ENCODE measurements around the gene SPEM3.

SPEM3 gene

DNA sequence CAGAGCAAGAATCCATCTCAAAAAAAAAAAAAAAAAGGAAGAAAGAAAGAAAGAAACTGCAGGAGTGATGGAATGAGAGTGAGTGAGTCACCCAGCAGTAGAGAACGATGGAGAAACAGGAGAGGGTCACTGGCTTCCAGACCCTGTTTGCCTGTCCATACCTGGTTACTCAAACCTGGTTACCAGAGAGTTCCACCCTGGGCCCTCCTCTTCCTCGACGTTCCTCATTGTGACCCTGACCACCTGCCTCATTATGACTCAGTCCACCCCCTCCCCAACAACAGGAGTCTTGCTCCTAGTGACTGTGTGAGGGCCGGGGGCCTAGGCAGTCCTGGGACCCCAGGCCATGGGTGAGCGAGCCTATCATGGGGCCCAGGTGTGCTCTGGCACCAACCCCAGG, at the start of gene SPEM3:
SPEM3 (plus strand) TSS at position 301 of the 400 bp plus-strand sequence; CDS start at position 347, 46 bp downstream.
- no peak for DNase-seq

DNA sequence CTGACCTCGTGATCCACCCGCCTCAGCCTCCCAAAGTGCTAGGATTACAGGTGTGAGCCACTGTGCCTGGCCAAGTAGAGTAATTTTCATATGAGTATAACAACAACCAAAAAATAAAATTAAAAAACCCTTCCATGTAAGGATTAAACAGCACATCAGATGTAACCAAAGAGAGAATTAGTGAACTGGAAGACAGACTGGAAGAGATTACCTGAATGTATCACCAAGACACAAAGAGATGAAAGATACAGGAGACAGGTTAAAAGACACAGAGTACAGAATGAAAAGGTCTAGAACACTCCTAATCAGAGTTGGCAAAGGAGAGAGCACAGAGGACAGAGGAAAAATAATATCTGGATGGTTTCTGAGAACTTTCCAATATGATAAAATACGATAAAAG, 49.5 kb upstream of the SPEM3 start:
- no peak for DNase-seq

DNA sequence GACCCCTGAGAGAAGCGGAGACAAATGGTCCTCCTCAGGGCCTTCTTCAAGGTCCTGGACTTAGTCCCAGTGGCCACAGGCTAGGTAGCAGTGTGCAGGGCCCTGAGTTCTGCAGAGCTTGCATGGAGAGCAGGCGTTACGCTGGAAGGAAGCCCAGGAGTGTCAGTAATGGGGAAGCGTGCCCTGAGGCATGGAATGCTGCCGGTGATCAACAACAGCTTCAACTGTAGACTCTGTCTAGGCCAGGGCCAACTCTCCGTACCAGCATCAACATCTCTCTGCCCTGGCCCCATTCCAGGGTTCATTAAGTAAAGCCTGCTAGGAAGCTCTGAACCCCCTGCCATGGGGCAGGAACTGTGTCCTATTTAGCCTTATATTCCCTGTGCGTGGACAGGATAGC, 48.3 kb upstream of the SPEM3 start:
- no peak for DNase-seq

DNA sequence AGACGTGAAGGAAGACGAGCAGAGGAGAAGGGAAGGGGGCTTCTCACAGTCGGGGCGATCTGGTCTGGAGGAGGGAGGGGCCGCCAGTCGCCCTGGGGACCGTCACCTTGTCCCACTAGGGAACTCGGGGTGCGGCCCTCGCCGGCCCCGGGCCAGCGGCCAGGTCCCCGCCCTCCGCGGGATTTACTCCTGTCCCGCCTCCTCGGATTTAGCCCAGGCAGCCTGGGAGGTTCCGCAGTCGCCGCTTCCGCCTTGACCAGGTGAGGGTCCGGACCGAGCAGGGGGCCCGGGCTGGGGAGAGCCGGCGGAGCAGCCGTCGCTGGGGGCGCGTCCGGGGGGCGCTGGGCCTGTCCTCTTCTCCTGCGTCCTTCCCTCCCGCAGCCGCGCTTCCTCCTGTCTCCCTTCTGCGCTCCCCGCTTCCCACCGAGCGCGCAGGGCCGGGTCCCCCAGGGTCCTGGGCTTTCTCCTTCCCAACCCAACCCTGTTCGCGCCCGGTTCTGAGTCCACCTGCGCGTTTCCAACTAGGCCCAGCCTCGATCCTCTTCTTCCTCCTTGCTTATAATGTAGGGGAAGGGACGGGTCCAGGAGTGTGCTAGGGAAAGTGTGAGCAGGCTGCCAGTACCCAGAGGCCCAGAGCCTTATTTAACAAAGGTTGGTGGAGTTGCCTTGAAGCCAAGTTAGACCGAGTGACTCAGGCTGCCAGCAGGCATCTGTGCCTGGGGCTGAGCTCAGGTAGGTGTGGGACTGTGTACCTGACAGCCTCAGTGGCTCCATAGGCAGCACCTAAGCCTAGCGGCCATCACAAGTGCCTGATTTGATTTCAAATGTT, 47.6 kb upstream of the SPEM3 start, which contains the start of gene TNK1:
TNK1 (plus strand) TSS at position 235 of the 829 bp plus-strand sequence. CDS start 1,838 bp downstream, outside the sequence.
- DNase-seq = no peak

DNA sequence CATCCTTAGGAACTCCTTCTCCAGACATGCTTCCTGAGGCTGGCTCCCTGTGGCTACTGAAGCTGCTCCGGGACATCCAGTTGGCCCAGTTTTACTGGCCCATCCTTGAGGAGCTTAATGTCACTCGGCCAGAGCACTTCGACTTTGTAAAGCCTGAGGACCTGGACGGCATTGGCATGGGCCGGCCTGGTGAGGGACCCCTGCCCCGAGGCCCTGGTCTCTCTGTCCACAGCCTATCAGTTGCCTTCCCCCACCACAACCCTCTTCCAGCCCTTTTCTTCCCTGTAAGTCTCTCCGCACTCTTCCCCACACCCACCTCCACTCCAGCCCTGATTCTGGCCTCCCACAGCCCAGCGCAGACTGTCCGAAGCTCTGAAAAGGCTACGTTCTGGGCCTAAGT, 45.8 kb upstream of the SPEM3 start:
- DNase-seq = no peak

DNA sequence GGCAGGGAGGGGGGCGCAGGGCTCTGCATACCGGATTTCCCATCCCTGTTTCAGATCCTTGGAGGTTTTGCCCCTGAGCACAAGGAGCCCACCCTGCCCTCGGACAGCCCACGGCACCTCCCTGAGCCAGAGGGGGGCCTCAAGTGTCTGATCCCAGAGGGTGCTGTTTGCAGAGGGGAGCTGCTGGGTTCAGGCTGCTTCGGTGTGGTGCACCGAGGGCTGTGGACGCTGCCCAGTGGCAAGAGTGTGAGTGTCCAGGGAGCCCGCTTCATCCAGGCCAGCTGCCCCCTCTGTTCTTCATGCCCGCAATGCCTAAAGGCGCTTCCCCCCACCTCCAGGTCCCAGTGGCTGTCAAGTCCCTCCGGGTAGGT, 45.3 kb upstream of the SPEM3 start:
- no peak for DNase-seq

DNA sequence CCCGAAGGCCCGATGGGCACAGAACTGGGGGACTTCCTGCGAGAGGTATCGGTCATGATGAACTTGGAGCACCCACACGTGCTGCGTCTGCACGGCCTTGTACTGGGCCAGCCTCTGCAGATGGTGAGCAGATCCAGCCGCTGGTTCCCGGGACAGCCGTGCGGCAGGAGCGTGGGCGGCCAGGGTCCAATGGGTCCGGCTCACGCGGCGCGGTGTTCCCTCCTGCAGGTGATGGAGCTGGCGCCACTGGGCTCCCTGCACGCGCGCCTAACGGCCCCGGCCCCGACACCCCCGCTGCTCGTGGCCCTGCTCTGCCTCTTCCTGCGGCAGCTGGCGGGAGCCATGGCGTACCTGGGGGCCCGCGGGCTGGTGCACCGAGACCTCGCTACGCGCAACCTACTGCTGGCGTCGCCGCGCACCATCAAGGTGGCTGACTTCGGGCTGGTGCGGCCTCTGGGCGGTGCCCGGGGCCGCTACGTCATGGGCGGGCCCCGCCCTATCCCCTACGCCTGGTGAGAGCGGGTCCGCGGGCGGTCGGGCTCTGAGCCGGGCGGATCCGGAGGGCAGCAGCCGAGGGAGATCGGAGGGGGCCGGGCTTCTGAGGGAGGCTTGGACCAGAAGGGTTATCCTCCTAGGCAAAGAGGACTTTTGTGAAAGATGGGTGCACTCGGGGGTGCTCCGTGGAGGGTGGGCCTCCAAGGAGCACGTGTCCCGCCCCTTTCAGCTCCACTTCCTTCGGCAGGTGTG, 44.7 kb upstream of the SPEM3 start:
- peak; percentile 85 for DNase-seq

DNA sequence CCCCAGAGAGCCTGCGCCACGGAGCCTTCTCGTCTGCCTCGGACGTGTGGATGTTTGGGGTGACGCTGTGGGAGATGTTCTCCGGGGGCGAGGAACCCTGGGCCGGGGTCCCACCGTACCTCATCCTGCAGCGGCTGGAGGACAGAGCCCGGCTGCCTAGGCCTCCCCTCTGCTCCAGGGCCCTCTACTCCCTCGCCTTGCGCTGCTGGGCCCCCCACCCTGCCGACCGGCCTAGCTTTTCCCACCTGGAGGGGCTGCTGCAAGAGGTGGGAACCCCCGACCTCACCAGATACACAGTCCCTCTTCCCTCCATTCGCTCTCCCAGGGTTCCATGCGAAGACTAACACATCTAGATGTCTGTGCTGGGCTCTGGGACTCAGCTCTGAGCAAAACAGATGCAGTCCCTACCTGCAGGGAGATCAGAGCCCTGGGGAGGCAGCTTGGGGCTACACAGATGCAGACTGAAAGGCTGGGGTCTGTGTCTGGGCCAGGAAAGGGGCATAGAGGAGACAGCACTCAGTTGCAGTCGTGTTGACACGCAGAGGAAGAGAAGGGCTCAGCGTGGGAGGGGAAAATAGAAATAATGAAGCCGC, 44.1 kb upstream of the SPEM3 start:
- no peak for DNase-seq

DNA sequence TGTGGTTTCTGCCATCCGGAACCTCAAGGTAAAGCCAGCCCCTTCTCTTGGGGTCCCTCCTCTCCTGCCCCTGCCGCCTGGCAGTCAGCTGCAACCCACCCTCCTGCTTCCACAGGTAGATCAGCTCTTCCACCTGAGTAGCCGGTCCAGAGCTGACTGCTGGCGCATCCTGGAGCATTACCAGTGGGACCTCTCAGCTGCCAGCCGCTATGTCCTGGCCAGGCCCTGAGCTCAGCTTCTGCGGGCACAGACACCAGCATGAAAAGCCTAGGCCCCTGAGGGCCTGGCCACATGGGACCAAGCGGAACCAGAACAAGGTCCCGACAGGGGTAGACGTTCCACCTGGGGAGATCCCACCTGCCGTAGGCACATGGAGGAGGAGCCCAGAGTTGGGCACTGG, 39.8 kb upstream of the SPEM3 start:
- no peak for DNase-seq

DNA sequence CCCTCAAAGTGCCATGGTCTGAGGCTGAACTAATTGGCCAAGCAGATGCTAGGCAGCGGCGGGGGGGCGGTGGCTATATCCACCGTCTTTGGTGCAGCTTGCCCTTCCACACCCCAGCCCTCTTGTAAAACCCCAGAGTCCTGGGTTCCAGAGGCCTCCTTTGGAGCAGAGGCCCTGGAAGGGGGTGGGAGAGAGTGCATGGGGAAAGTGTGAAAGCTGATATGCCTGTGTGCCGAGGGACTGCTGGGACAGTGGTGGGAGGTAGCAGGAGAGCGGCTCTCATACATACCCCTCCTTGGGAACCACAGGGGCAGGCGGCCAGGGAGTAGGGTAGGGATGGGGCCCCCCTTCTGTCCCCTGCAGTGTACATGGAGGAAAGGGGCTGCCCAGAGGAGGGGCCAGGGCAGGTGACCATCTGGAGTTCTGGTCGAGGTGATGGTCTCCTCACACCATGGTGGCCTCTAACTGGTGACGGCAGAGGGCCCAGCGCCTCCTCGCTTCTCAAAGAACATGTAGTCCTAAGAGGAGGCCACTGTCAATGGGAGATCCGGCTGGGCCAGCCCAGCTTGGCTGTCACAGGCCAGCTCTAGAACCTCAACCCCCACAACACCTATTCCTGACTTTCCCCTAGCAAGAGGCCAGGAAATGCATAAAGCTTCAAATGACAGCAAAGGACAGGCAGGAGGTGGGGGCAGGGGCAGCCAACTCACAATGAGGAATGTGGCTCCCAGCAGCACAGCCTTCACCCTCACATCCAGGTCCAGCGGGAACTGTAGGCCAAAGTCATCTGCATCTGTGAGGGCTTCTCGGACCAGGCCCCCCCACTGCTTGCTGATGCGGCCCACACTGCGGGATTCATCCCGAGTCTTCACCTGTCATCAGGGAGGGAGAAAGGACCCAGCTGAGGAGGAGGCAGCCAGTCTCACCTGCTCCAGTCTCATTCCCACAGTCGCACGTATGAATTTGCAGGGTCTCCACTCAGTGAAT, 38.4 kb upstream of the SPEM3 start:
- DNase-seq = no peak

DNA sequence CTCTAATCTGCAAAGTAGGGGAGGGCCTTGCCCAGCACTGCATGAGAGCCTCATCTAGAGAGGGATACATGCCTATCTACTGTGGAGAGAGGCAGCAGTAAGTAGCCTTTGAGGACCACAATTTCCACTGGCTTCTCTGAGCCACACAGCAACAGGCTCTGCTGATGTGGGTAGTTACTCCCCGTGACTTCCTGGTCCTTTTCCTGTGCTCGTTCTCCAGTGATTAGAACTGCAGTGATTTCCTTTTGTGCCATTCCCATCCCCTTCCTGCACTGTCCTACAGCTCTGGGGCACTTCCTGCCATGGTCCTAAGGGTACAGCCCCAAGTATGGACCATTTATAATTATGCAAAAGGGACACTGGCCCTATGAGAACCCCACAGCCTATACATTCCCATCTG, 37.4 kb upstream of the SPEM3 start:
- no peak for DNase-seq

DNA sequence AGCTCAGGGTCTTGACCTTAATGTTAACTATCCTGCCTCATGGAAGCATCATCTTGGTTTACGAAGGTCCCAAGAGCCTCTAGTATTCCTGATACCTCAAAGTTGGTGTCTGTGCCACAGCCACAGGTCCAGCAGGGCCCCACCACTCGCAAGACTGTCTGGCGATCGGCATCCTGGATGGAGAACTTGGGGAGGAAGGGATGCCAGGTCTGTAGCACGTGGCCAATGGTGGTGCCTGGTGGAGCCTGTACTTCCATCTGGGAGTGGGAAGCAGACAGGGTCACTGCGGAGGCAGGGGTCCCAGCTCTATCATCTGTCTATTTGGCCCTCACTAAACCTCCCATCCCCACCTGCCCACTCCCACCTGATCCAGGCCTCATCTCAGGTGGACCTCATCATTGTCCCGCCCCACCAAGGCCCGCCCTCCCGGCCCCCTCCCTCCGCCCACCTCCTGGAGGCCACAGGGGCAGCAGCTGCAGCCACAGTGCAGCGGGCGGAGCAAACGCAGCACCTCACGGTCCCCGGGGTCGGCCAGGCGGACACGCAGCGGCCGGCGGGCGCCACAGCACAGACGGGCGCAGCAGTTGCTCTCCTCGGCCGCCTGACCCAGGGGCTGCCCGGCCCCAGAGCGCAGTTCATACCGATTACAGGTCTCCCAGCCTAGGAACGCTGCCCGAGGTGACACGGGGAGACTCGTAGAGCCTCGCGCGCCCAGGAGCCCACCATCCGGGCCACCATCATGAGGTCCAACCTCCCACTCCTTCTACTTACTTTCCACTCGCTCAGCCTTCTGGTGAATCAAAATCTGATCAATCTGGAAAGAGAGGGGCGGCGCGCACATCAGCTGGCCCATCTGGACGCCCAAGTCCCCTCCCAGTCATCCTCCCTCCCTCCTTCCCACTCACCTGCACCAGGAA, 35.7 kb upstream of the SPEM3 start:
- DNase-seq = no peak

DNA sequence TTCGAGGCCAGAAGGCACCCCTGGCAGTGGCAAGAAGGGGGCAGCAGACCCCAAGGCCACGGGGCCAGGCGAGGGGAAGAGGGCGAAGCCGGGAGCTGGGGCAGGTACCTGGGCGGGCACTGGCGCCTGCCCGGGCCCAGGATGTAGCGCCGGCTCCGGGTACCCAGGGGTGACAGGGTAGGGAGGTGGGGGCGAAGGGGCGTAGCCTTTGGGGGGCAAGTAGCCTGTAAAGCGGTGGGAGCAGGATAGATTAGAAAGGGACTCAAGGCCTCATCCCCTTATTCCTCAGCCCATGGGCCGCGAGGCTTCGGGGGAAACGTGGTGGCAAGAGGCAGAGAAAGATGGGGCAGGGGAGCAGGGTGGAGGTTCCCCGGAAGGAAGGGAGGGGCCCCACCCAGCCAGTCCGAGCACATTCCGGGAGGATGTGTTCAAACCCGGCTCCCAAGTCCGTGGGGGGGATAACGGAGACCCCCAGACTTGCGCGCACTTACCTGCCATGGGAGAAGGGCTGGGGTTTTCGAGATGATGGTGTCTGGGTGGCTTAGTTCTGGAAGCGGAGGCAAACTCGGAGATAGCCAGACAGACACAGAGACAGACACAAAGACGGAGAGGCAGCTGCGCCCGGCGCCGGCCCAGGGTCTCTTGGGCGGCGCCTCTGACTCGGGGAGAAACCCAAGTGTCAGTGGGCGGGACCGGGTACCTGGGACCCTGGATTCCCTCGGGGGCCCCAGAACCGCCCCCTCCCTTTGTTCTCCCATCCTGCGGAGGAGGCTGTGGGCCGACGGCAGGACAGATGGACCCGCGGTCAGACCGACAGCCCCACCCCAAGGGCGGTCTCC, 34.8 kb upstream of the SPEM3 start:
- peak; percentile 81 for DNase-seq

DNA sequence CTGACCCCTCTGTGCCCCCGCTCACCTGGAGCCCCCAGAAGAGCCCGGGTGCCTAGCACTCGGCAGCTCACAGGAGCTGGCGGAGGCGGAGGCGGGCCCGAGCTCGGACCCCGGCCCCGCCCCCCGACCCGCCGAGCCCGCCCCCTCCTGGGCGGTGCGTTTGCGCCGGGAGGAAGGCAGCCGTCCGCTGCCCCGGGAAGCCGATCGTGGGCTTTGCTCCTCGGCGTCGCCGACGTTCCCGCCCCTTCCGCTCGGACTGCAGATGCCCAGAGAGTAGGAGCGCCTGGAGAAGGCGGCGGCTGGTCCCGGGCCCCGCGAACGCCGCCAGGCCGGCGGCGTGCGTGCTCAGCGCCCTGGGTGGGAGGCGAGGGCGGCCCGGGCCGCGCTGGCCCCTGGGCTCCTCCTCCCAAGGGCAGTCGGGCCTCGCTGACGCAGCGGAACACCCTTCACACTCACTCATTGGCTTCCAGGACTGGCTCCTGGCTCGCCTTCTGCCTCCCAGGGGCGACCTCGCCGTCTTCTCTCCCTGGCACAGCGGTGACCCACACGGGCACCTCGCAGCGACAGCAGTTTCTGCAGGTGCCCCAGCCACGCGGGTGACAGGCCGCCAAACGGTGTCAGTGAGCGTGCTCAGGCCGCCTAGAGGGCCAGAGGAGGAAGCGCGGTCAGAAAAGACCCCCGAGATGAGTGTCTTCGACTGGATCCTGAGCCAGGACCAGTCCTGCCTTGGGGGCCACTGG, 34.0 kb upstream of the SPEM3 start, which contains the start of gene PLSCR3:
PLSCR3 (minus strand) TSS at position 74 of the 740 bp plus-strand sequence. CDS start 415 bp downstream, outside the sequence.
- peak; percentile 83 for DNase-seq

DNA sequence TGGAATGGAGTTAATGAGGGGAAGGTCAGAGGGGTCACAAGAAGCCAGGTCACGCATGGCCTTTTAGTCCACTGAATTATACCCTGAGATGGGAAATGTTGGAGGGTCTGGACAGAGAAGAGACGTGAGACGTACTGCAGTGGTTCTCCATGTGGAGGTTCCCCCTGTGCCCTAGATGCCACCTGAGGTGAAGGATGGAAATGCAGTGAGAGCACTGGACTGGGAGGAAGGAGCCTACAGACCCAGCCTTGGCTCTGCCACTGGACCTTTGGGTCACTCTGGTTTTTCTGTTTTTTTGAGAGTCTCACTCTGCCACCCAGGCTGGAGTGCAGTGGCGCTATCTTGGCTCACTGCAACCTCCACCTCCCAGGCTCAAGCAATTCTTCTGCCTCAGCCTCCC, 32.5 kb upstream of the SPEM3 start:
- DNase-seq = no peak

DNA sequence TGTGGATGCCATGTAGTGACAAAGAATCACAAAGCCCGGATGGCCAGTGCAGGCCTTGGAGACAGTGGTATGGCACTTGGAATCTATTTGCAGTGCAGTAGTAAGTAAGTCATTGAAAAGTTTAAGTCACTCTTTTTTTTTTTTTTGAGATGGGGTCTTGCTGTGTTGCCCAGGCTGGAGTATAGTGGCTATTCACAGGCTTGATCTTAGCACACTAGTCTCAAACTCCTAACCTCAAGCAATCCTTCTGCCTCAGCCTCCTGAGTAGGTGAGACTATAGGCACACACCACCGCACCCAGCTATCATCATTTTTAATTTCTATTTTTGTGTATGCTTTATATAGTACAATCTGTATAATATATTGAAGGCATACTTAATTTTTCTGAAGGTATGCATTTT, 30.0 kb upstream of the SPEM3 start:
- no peak for DNase-seq

DNA sequence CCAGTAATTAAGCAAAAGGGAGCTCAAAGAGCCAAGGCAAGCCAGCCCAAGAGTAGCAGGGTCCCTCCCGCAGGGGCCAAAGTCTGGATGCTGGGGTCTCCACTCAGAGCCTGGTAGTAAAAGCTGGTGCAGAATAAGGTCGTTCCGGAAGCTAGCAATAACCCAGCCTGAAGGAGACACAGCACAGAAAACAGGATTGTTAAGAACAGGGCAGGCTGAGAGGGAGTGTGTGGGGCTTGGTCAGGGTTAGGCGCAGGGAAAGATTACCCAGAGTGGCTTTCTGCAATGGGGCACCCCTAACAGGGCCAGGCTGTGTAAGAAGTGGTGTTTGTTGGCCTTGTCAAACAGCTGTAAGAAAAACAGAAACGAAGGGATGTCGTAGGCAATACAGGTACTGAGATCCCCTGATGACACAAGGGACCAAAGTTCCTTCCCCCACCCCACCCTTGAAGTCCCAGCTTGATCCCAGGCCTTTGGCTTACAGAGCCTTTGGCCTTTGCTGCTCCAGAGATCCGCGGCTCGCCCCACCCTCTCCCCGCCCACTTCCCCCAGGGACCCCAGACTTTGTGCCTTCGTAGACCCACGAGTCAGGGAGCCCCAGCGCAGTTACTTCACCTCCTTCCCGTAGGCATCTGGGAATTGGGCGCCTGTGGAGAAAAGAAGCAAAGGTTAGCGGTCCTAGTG, 25.5 kb upstream of the SPEM3 start:
- DNase-seq = peak; percentile 21

DNA sequence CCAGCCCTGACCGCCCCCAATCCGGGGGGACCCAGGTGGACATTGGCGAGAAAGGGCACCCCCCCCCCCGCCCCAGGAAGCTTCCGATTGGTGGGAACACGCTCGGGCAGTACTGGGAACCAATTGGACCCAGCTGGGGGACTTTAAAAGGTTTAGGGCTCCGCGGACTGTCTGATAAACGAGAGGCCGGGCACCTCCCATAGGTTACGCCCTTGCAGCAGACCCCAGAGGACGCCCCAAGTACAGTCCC, 25.0 kb upstream of the SPEM3 start:
- no peak for DNase-seq

All from CD4-positive, alpha-beta T cell treated with Interleukin-21 for 1 hour (primary cell).